PC-9 (cell line): ENCODE measurements around the gene TRAF3.

Experiments
- EZH2 ChIP-seq: fragments of 200-600 bp; sonication (generic); IDR thresholded peaks from 2 replicates; pipeline ENCODE4 v1.8.0; 2017; ENCODE audit warnings: antibody characterized with exemption, low read depth
- TF ChIP-seq, protein P1 (sequence below): fragments of 200-600 bp; sonication (generic); conservative IDR thresholded peaks from 2 replicates; pipeline ENCODE4 v1.6.1; 2017; ENCODE audit warnings: mixed run types, antibody characterized with exemption, mild to moderate bottlenecking, moderate library complexity

DNA sequence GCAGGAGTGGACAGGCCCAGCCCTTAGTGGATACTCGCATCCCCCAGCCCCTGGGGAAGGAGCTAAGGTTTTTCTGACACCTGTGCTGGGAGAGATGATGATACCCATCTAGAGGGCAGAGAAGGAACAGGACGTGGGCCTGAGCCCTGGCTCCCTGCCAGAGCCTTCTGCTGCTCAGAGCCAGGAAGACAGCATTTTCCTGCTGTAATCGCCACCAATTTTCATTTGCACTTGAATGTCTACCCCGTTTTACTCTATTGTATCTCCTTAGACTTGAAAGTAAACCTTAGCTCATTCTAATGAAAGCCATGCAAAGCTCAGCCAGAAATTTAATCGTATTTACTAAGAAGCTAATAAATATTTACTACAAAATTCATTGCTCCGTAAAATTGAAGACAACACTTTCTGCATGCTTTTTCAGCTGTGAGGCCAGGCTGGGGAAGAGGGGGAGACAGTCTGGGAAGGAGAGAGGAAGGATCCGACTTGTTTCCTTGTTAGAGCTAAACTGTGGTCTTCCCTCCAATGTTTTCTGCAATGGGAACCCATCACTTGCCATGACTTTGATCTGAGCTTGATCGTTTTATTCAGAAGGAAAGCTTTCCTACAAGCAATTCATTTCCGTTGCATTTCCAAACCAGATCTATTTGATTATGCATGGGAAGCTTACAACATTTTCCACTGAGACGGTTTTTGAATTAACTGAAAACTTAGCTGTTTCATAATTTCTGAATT lies 17.6 kb upstream of the TRAF3 start:
- TF ChIP-seq, protein P1, sequence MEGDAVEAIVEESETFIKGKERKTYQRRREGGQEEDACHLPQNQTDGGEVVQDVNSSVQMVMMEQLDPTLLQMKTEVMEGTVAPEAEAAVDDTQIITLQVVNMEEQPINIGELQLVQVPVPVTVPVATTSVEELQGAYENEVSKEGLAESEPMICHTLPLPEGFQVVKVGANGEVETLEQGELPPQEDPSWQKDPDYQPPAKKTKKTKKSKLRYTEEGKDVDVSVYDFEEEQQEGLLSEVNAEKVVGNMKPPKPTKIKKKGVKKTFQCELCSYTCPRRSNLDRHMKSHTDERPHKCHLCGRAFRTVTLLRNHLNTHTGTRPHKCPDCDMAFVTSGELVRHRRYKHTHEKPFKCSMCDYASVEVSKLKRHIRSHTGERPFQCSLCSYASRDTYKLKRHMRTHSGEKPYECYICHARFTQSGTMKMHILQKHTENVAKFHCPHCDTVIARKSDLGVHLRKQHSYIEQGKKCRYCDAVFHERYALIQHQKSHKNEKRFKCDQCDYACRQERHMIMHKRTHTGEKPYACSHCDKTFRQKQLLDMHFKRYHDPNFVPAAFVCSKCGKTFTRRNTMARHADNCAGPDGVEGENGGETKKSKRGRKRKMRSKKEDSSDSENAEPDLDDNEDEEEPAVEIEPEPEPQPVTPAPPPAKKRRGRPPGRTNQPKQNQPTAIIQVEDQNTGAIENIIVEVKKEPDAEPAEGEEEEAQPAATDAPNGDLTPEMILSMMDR: no peak
- no peak for TF ChIP-seq EZH2
